ENCODE data around the gene SLIT3.

The SLIT3 gene

DNA sequence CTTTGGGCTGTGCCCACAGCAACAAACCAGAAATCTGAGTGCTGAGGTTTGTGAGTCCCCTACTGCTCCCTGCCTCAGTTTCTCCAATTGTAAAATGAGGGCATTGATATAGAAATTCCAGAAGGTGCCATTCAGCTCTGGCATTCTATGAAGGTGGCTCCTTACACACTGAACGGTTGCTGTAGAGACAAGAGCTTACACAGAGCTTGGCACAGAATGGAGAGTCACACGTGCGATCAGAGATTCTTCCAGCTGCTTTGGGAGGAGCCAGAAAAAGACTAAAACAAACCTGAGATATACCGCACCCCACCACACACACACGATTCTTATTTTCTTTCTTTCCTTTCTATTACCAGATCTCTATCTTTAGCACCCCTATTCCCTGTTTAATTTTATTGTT lies 122.7 kb downstream of the SLIT3 start:
- Histone ChIP-seq H3K9me2 (replicated peaks; ENCODE audit: low read depth, low read length) (no peaks in the 10 kb centered on the region), H2AFZ (ENCODE audit: low read length) (no peak overlapping the region), H3K4me3 (ENCODE audit: low read length, poor library complexity, severe bottlenecking) (no peak overlapping the region), H3K4me1 (ENCODE audit: insufficient read depth, low read length, poor library complexity, severe bottlenecking) (no peaks in the 10 kb centered on the region), H3K9ac (ENCODE audit: low read depth, low read length, poor library complexity, severe bottlenecking) (no peak overlapping the region), H3K36me3 (ENCODE audit: insufficient read depth, low read length) (no peaks in the 10 kb centered on the region), H3K4me2 (ENCODE audit: low read depth, low read length, poor library complexity, severe bottlenecking) (no peak overlapping the region), H3K9me3 (ENCODE audit: insufficient read depth, low read depth, low read length) (no peaks in the 10 kb centered on the region), H3F3A (ENCODE audit: low read depth) (no peaks in the 10 kb centered on the region), H4K20me1 (ENCODE audit: insufficient read depth, low read length, poor library complexity, severe bottlenecking) (no peaks in the 10 kb centered on the region), H3K27me3 (ENCODE audit: insufficient read depth, low read length, poor library complexity, severe bottlenecking) (no peaks in the 10 kb centered on the region), H3K79me2 (ENCODE audit: insufficient read depth, low read length) (no peaks in the 10 kb centered on the region)
- TF ChIP-seq, protein P1, sequence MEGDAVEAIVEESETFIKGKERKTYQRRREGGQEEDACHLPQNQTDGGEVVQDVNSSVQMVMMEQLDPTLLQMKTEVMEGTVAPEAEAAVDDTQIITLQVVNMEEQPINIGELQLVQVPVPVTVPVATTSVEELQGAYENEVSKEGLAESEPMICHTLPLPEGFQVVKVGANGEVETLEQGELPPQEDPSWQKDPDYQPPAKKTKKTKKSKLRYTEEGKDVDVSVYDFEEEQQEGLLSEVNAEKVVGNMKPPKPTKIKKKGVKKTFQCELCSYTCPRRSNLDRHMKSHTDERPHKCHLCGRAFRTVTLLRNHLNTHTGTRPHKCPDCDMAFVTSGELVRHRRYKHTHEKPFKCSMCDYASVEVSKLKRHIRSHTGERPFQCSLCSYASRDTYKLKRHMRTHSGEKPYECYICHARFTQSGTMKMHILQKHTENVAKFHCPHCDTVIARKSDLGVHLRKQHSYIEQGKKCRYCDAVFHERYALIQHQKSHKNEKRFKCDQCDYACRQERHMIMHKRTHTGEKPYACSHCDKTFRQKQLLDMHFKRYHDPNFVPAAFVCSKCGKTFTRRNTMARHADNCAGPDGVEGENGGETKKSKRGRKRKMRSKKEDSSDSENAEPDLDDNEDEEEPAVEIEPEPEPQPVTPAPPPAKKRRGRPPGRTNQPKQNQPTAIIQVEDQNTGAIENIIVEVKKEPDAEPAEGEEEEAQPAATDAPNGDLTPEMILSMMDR (conservative IDR thresholded peaks at IDR 0.05; ENCODE audit: low read length) = no peak
- no peak for TF ChIP-seq EZH2phosphoT487 (IDR thresholded peaks at IDR 0.05; ENCODE audit: borderline replicate concordance)

DNA sequence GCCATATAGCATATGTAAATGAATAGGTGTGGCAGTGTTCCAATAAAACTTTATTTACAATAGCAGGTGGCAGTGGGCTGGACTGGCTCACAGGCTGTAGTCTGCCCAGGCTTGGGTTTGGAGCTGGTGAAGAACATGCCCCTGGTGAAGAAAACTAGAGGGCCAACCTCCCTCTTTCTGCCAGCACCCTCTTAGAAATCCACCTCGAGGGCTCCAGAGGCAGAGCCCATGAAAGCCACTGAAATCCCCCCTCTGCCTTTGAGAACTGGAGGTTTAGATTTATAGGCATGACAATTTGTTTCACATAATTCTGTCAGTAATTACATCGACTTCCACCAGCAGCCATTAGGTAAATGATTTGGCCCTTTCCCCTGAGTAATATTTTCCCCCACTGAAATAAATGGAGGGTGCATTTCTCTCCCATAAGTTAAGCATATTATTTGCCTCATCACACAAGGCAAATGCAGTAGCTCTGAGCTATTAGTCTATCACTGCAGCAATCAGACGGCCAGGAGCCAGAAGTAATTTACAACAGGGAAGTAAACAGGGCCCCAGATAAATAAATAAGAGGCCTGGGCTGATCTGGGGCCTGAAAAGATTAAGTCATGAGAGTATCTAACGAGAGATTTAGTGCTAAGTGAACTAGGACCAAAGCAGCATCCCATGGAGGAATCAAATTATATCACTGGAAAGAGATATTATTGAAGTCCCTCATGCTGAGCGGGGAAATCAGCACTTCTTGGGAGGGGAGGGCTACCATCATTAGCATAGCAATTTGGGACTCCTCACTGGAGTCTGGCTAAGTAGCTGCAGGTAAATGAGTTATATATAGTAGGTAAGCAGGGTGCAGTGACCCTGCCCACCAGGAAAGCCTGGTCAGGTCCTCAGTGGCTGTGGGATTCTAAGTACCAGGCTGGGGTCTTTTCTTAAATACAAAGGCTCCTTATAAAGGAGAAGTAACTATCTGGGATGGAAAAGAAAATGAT lies 123.9 kb downstream of the SLIT3 start:
- no peaks in the 10 kb centered on the region for H3F3A ChIP-seq (ENCODE audit: low read depth)
- H3K4me3 ChIP-seq (ENCODE audit: low read length, poor library complexity, severe bottlenecking) = no peak overlapping the region

DNA sequence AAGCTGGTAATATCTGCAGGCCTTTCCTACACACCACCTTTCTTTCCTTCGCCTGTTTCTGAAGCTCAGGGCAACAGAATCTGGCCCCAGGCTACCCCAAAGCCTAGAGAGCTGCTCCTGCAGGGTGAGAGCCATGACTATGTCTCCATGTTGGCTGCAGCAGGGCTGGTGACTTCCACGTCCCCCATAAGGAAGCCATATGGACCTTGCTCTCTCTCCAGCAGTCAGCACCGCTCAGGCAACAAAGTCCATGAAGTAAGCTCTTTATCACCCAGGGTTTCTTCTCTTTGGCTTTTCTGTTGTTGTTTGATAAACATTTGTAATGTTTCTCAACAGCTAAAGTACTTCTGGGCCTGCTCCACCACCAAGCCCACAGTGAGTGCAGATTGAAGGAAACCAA lies 125.2 kb downstream of the SLIT3 start:
- Histone ChIP-seq H3K36me3 (ENCODE audit: insufficient read depth, low read length) (no peaks in the 10 kb centered on the region), H3K4me3 (ENCODE audit: low read length, poor library complexity, severe bottlenecking) (no peak overlapping the region), H3K79me2 (ENCODE audit: insufficient read depth, low read length) (no peaks in the 10 kb centered on the region), H3K4me2 (ENCODE audit: low read depth, low read length, poor library complexity, severe bottlenecking) (no peak overlapping the region), H4K20me1 (ENCODE audit: insufficient read depth, low read length, poor library complexity, severe bottlenecking) (no peaks in the 10 kb centered on the region), H3K9ac (ENCODE audit: low read depth, low read length, poor library complexity, severe bottlenecking) (no peak overlapping the region), H3K4me1 (ENCODE audit: insufficient read depth, low read length, poor library complexity, severe bottlenecking) (no peaks in the 10 kb centered on the region), H3K9me2 (replicated peaks; ENCODE audit: low read depth, low read length) (no peaks in the 10 kb centered on the region), H3K27me3 (ENCODE audit: insufficient read depth, low read length, poor library complexity, severe bottlenecking) (no peaks in the 10 kb centered on the region), H3F3A (ENCODE audit: low read depth) (no peaks in the 10 kb centered on the region), H3K9me3 (ENCODE audit: insufficient read depth, low read depth, low read length) (no peaks in the 10 kb centered on the region), H2AFZ (ENCODE audit: low read length) (no peak overlapping the region)
- TF ChIP-seq, protein P1 (conservative IDR thresholded peaks at IDR 0.05; ENCODE audit: low read length) = no peak
- no peak for TF ChIP-seq EZH2phosphoT487 (IDR thresholded peaks at IDR 0.05; ENCODE audit: borderline replicate concordance)

More for the DNA sequence above, 123.9 kb downstream of the SLIT3 start:
- Histone ChIP-seq H2AFZ (ENCODE audit: low read length) (no peak overlapping the region), H3K9ac (ENCODE audit: low read depth, low read length, poor library complexity, severe bottlenecking) (no peak overlapping the region), H3K27me3 (ENCODE audit: insufficient read depth, low read length, poor library complexity, severe bottlenecking) (no peaks in the 10 kb centered on the region), H3K4me1 (ENCODE audit: insufficient read depth, low read length, poor library complexity, severe bottlenecking) (no peaks in the 10 kb centered on the region), H3K9me2 (replicated peaks; ENCODE audit: low read depth, low read length) (no peaks in the 10 kb centered on the region), H3K9me3 (ENCODE audit: insufficient read depth, low read depth, low read length) (no peaks in the 10 kb centered on the region), H3K79me2 (ENCODE audit: insufficient read depth, low read length) (no peaks in the 10 kb centered on the region), H3K4me2 (ENCODE audit: low read depth, low read length, poor library complexity, severe bottlenecking) (no peak overlapping the region), H3K36me3 (ENCODE audit: insufficient read depth, low read length) (no peaks in the 10 kb centered on the region), H4K20me1 (ENCODE audit: insufficient read depth, low read length, poor library complexity, severe bottlenecking) (no peaks in the 10 kb centered on the region)
- TF ChIP-seq EZH2phosphoT487 (IDR thresholded peaks at IDR 0.05; ENCODE audit: borderline replicate concordance) = no peak
- TF ChIP-seq, protein P1 (conservative IDR thresholded peaks at IDR 0.05; ENCODE audit: low read length) = no peak

Data from Loucy (cell line).